Right lobe of liver (tissue), 6 donors: ENCODE results near the gene GFOD1. TPM values are rescaled to one million over a fixed set of nuclear protein-coding genes. Genes with fewer than 3 reads are reported as not detected.

Experiments used
- ATAC-seq, 4 donors: fragments of 200-7000 bp; cut with Tn5 transposase; one replicate each; pipeline ENCODE4 v1.9.1; 2020; ENCODE audit warnings: mild to moderate bottlenecking in 4 of 4, moderate library complexity in 4 of 4
- DNase-seq, 3 donors: peaks; one replicate each; pipeline ENCODE4 v3.0.0-alpha.2; 2020
- H3K27ac ChIP-seq, 3 donors: fragments of 200-600 bp; one replicate each; pipeline ENCODE4 v1.8.0; 2022
- H3K27me3 ChIP-seq, 2 donors: fragments of 200-600 bp; one replicate each; pipeline ENCODE4 v1.8.0; 2022
- H3K36me3 ChIP-seq, 4 donors: fragments of 200-600 bp; sonication (generic) in 1 of 4; one replicate each; pipeline versions ENCODE4 v1.5.1 to v1.8.0; 2017 to 2022; ENCODE audit warnings: control low read depth in 1 of 4
- H3K4me1 ChIP-seq, 4 donors: fragments of 200-600 bp; sonication (generic) in 1 of 4; one replicate each; pipeline versions ENCODE4 v1.5.1 to v1.8.0; 2017 to 2022; ENCODE audit warnings: control low read depth in 1 of 4
- H3K4me3 ChIP-seq, 3 donors: fragments of 200-600 bp; one replicate each; pipeline ENCODE4 v1.8.0; 2022
- H3K9me3 ChIP-seq, 4 donors: fragments of 200-600 bp; sonication (generic) in 1 of 4; one replicate each; pipeline versions ENCODE4 v1.5.1 to v1.8.0; 2017 to 2022; ENCODE audit warnings: control low read depth in 1 of 4
- CTCF ChIP-seq, 4 donors: fragments of 200-600 bp in 3 of 4; fragments of 450-650 bp in 1 of 4; IDR thresholded peaks; one replicate each; pipeline versions ENCODE4 v1.5.1 to v1.8.0; 2016 to 2022; ENCODE audit warnings: antibody characterized with exemption in 4 of 4, mild to moderate bottlenecking in 2 of 4
- POLR2A ChIP-seq: fragments of 450-650 bp; IDR thresholded peaks from one replicate; pipeline ENCODE4 v1.6.1; 2017; ENCODE audit warnings: antibody characterized with exemption, mild to moderate bottlenecking
- WGBS: methylation state at CpG from one replicate; pipeline ENCODE4 v1.1.6; 2018; ENCODE audit warnings: low coverage, low lambda C conversion rate; ENCODE audit not compliant: insufficient coverage; ENCODE audit errors: missing lambda C conversion rate; 5-methylcytosine and 5-hydroxymethylcytosine counted together
- intact Hi-C, 2 donors: fragments of 100-400 bp; cut with DNase I; formaldehyde crosslinking; loops; one replicate each; pipeline versions ENCODE4 v1.11.2 to v1.14.1; 2022
- total RNA-seq, 6 experiments: library from RNA; depleted of rRNA in 2 of 6; stranded (reverse); fragments of >200 nt in 2 of 6; fragmentation: NEBNext Ultra II Directional in 3 of 6; extraction: Animal tissue kit (Norgen Biotek cat#: 25700) in 3 of 6; gene quantifications; one replicate each; pipeline versions ENCODE4 v1.1.0 to v1.2.4, GENCODE V29; 2016 to 2023
- donor health status: DM: no; HTN: yes; CAD: no.
- donor health status: DM: no; HTN: no; CAD: no.
- donor health status: DM: no; HTN: no; CAD: no.
- donor health status: DM: no; HTN: yes; CAD: no.
- donor health status: DM: no; HTN: yes; CAD: no.

Gene GFOD1
- total RNA-seq, 6 experiments from 2014 or later, result 5.4 to 8.5 (median 7.5) TPM

GRCh38 chr6:13352165-13352564 is 135.2 kb downstream of the GFOD1 start:
- Histone ChIP-seq H3K9me3 (no peaks in the 10 kb centered on the region), H3K4me1 (no peaks in the 10 kb centered on the region), H3K27me3 (no peaks in the 10 kb centered on the region), H3K36me3 (no peaks in the 10 kb centered on the region), H3K27ac (no peak overlapping the region), H3K4me3 (no peak overlapping the region)
- TF ChIP-seq POLR2A (no peak), CTCF (IDR thresholded peaks at IDR 0.05) (no peak)
- intact Hi-C loops, result no loop called here
- DNase-seq (no peak), ATAC-seq (no peak)
- 81% methylated on average over 9 of the region's 9 CpGs for WGBS

GRCh38 chr6:13351271-13351670 is 136.1 kb downstream of the GFOD1 start:
- no peak for ATAC-seq
- 56% methylated on average over 3 of the region's 12 CpGs for WGBS
- no peaks in the 10 kb centered on the region for H3K4me1 ChIP-seq
- no peak for TF ChIP-seq CTCF (IDR thresholded peaks at IDR 0.05)
- no peak for TF ChIP-seq POLR2A
- H3K4me3 ChIP-seq, result no peak overlapping the region
- intact Hi-C loops, result no loop called here
- H3K36me3 ChIP-seq, result no peaks in the 10 kb centered on the region
- H3K27ac ChIP-seq, result no peak overlapping the region
- DNase-seq, result no peak
- no peaks in the 10 kb centered on the region for H3K9me3 ChIP-seq
- no peaks in the 10 kb centered on the region for H3K27me3 ChIP-seq

- TF ChIP-seq POLR2A, result no peak
- TF ChIP-seq CTCF (IDR thresholded peaks at IDR 0.05), result no peak
- H3K9me3 ChIP-seq, result no peaks in the 10 kb centered on the region
- no peaks in the 10 kb centered on the region for H3K27me3 ChIP-seq
- intact Hi-C loops, result loop anchor here in 1 of 2 donors (10.0 kb wide), 2 partner anchors 185 to 255 kb away; no protein-coding TSS in a partner anchor
- ATAC-seq (no peak), DNase-seq (no peak)
- no peak overlapping the region for H3K4me3 ChIP-seq
- no peaks in the 10 kb centered on the region for H3K4me1 ChIP-seq
- H3K36me3 ChIP-seq, result no peaks in the 10 kb centered on the region
- 81% methylated on average over 3 of the region's 8 CpGs for WGBS
- H3K27ac ChIP-seq, result no peak overlapping the region
Observed at GRCh38 chr6:13349811-13350506, 137.4 kb downstream of the GFOD1 start.

- no peaks in the 10 kb centered on the region for H3K9me3 ChIP-seq
- H3K4me1 ChIP-seq, result no peaks in the 10 kb centered on the region
- ATAC-seq, result no peak
- 70% methylated on average over 5 of the region's 8 CpGs for WGBS
- no peak overlapping the region for H3K4me3 ChIP-seq
- H3K27me3 ChIP-seq, result no peaks in the 10 kb centered on the region
- DNase-seq, result no peak
- no peaks in the 10 kb centered on the region for H3K36me3 ChIP-seq
- no peak overlapping the region for H3K27ac ChIP-seq
- intact Hi-C loops, result loop anchor here in 1 of 2 donors (10.0 kb wide), 2 partner anchors 186 to 256 kb away; no protein-coding TSS in a partner anchor
- TF ChIP-seq CTCF (IDR thresholded peaks at IDR 0.05), result no peak
- no peak for TF ChIP-seq POLR2A
Observed at GRCh38 chr6:13348334-13349113, 138.9 kb downstream of the GFOD1 start.
